Prostate gland (tissue), 2 donors: ENCODE data around the gene GAL3ST3. TPM values are rescaled to one million over a fixed set of nuclear protein-coding genes. Genes with fewer than 3 reads are reported as not detected.

ENCODE experiments used
- DNase-seq: peaks from one replicate; pipeline ENCODE4 v3.0.0-alpha.2; 2019; ENCODE audit warnings: low spot score
- H3K27ac ChIP-seq, 2 donors: fragments of 200-600 bp; sonication (generic); 2 replicates each; pipeline ENCODE4 v1.5.1; 2017 to 2019
- H3K27me3 ChIP-seq: fragments of 200-600 bp; sonication (generic); replicated peaks from 2 replicates; pipeline ENCODE4 v1.5.1; 2019; ENCODE audit not compliant: insufficient read depth
- H3K36me3 ChIP-seq, 2 donors: fragments of 200-600 bp; sonication (generic); 1 replicate in 1 of 2; 2 replicates in 1 of 2; pipeline versions ENCODE4 v1.5.1 to v1.8.1; 2017 to 2019
- H3K4me1 ChIP-seq: fragments of 200-600 bp; sonication (generic); replicated peaks from 2 replicates; pipeline ENCODE4 v1.5.1; 2019
- H3K4me3 ChIP-seq, 2 donors: fragments of 200-600 bp; sonication (generic); 2 replicates each; pipeline ENCODE4 v1.5.1; 2017 to 2019
- H3K9me3 ChIP-seq: fragments of 200-600 bp; sonication (generic); 2 replicates; pipeline ENCODE4 v1.5.1; 2017
- CTCF ChIP-seq, 4 experiments: fragments of 200-600 bp in 2 of 4; fragments of 450-650 bp in 2 of 4; sonication (generic) in 2 of 4; IDR thresholded peaks; 1 replicate in 3 of 4; 2 replicates in 1 of 4; pipeline ENCODE4 v1.5.1; 2016 to 2019; ENCODE audit warnings: antibody characterized with exemption in 4 of 4, mild to moderate bottlenecking in 2 of 4, moderate library complexity in 2 of 4
- POLR2A ChIP-seq: fragments of 450-650 bp; IDR thresholded peaks from one replicate; pipeline ENCODE4 v1.6.1; 2016; ENCODE audit warnings: antibody characterized with exemption, mild to moderate bottlenecking
- POLR2AphosphoS5 ChIP-seq: sonication (generic); formaldehyde crosslinking; IDR thresholded peaks from one replicate; pipeline ENCODE4 v1.6.1; 2017; ENCODE audit warnings: antibody characterized with exemption
- WGBS: methylation state at CpG from one replicate; pipeline ENCODE4 v1.1.5; 2018; 5-methylcytosine and 5-hydroxymethylcytosine counted together
- intact Hi-C: fragments of 100-400 bp; cut with DNase I; formaldehyde crosslinking; loops from one replicate; pipeline ENCODE4 v1.14.2; 2022
- total RNA-seq, 2 donors: library from RNA; depleted of rRNA; stranded (reverse); fragments of >200 nt; gene quantifications; one replicate each; pipeline ENCODE4 v1.1.0, GENCODE V29; 2016

GAL3ST3 gene
- total RNA-seq, 2 donors from 2014 or later: 2.3 to 4.3 TPM

GRCh38 chr11:66044757-66045156 is 4.2 kb downstream of the GAL3ST3 start:
- 72% methylated on average over 6 of the region's 6 CpGs for WGBS
- TF ChIP-seq POLR2AphosphoS5: no peak
- no peak for TF ChIP-seq CTCF (IDR thresholded peaks at IDR 0.05)
- TF ChIP-seq POLR2A: no peak
- Histone ChIP-seq H3K36me3 (no peaks in the 10 kb centered on the region), H3K27me3 (no peaks in the 10 kb centered on the region), H3K4me1 (peaks cover 4% of the 10 kb centered on the region), H3K27ac (no peak overlapping the region), H3K4me3 (no peak overlapping the region), H3K9me3 (no peaks in the 10 kb centered on the region)
- intact Hi-C loops: no loop called here
- no peak for DNase-seq

- TF ChIP-seq POLR2A (no peak), POLR2AphosphoS5 (no peak), CTCF (IDR thresholded peaks at IDR 0.05) (no peak)
- no peak overlapping the region for H3K27ac ChIP-seq
- DNase-seq: no peak
- H3K27me3 ChIP-seq: no peaks in the 10 kb centered on the region
- H3K36me3 ChIP-seq: no peaks in the 10 kb centered on the region
- intact Hi-C loops: no loop called here
- H3K4me3 ChIP-seq: no peak overlapping the region
- WGBS: 96% methylated on average over 88 of the region's 88 CpGs
- no peaks in the 10 kb centered on the region for H3K9me3 ChIP-seq
- no peaks in the 10 kb centered on the region for H3K4me1 ChIP-seq
Observed at GRCh38 chr11:66042996-66043906, 5.7 kb downstream of the GAL3ST3 start.

GRCh38 chr11:66042227-66042995 is 6.5 kb downstream of the GAL3ST3 start:
- Histone ChIP-seq H3K36me3 (no peaks in the 10 kb centered on the region), H3K4me3 (no peak overlapping the region), H3K27ac (no peak overlapping the region), H3K9me3 (no peaks in the 10 kb centered on the region), H3K27me3 (no peaks in the 10 kb centered on the region), H3K4me1 (no peaks in the 10 kb centered on the region)
- WGBS: 96% methylated on average over 81 of the region's 81 CpGs
- no peak for TF ChIP-seq CTCF (IDR thresholded peaks at IDR 0.05)
- TF ChIP-seq POLR2AphosphoS5: no peak
- TF ChIP-seq POLR2A: no peak
- DNase-seq: no peak
- intact Hi-C loops: no loop called here

- H3K36me3 ChIP-seq: no peaks in the 10 kb centered on the region
- H3K9me3 ChIP-seq: no peaks in the 10 kb centered on the region
- no peaks in the 10 kb centered on the region for H3K27me3 ChIP-seq
- H3K4me1 ChIP-seq: no peaks in the 10 kb centered on the region
- DNase-seq: no peak
- H3K4me3 ChIP-seq: no peak overlapping the region
- TF ChIP-seq POLR2A (no peak), POLR2AphosphoS5 (no peak)
- intact Hi-C loops: no loop called here
- WGBS: 79% methylated on average over 3 of the region's 3 CpGs
- no peak overlapping the region for H3K27ac ChIP-seq
Observed at GRCh38 chr11:66039765-66040164, 9.2 kb downstream of the GAL3ST3 start.

- no peaks in the 10 kb centered on the region for H3K36me3 ChIP-seq
- H3K27ac ChIP-seq: no peak overlapping the region
- no peaks in the 10 kb centered on the region for H3K27me3 ChIP-seq
- H3K4me3 ChIP-seq: no peak overlapping the region
- TF ChIP-seq POLR2AphosphoS5 (no peak), POLR2A (no peak), CTCF (IDR thresholded peaks at IDR 0.05) (no peak)
- DNase-seq: no peak
- intact Hi-C loops: no loop called here
- 98% methylated on average over 3 of the region's 3 CpGs for WGBS
- H3K9me3 ChIP-seq: no peaks in the 10 kb centered on the region
- no peaks in the 10 kb centered on the region for H3K4me1 ChIP-seq
Observed at GRCh38 chr11:66037327-66037726, 11.6 kb downstream of the GAL3ST3 start.
